SJSA1 (cell line): ENCODE data around the gene A4GNT. TPM values are rescaled to one million over a fixed set of nuclear protein-coding genes. Genes with fewer than 3 reads are reported as not detected.

Experiments used
- DNase-seq, 2 experiments: peaks; one replicate each; pipeline ENCODE4 v3.0.0-alpha.2; 2015 to 2020; ENCODE audit warnings: low spot score in 2 of 2, low read depth in 1 of 2
- H3K27ac ChIP-seq: fragments of 250-450 bp; sonication (Bioruptor Pico); 2 replicates; pipeline ENCODE4 v1.5.1; 2020; ENCODE audit warnings: mild to moderate bottlenecking, moderate library complexity
- H3K27me3 ChIP-seq: fragments of 250-450 bp; sonication (Bioruptor Pico); replicated peaks from 2 replicates; pipeline ENCODE4 v1.5.1; 2020; ENCODE audit warnings: mild to moderate bottlenecking, moderate library complexity
- H3K36me3 ChIP-seq: fragments of 250-450 bp; sonication (Bioruptor Pico); 2 replicates; pipeline ENCODE4 v1.5.1; 2020; ENCODE audit warnings: mild to moderate bottlenecking
- H3K4me1 ChIP-seq: fragments of 250-450 bp; sonication (Bioruptor Pico); replicated peaks from 2 replicates; pipeline ENCODE4 v1.6.1; 2021; ENCODE audit warnings: mild to moderate bottlenecking
- H3K4me3 ChIP-seq: fragments of 250-450 bp; sonication (Bioruptor Pico); 2 replicates; pipeline ENCODE4 v1.5.1; 2020; ENCODE audit warnings: mild to moderate bottlenecking
- H3K9me3 ChIP-seq: fragments of 250-450 bp; sonication (Bioruptor Pico); replicated peaks from 2 replicates; pipeline ENCODE4 v1.5.1; 2020; ENCODE audit warnings: mild to moderate bottlenecking
- total RNA-seq: library from RNA; depleted of rRNA; stranded (reverse); fragments of >200 nt; shearing (Covaris generic); gene quantifications from 2 replicates; pipeline ENCODE4 v1.2.3, GENCODE V29; 2014; rRNA removed

Gene A4GNT
- total RNA-seq, 1 experiment from 2014 or later: not detected

- Histone ChIP-seq H3K4me3 (no peak overlapping the region), H3K9me3 (no peaks in the 10 kb centered on the region), H3K4me1 (peaks cover 43% of the 10 kb centered on the region), H3K27me3 (no peaks in the 10 kb centered on the region), H3K27ac (no peak overlapping the region), H3K36me3 (peaks cover 71% of the 10 kb centered on the region)
- no peak for DNase-seq
Observed at GRCh38 chr3:138079901-138080300, 52.3 kb downstream of the A4GNT start.

- Histone ChIP-seq H3K4me1 (peaks cover 40% of the 10 kb centered on the region), H3K27me3 (no peaks in the 10 kb centered on the region), H3K4me3 (no peak overlapping the region), H3K27ac (no peak overlapping the region), H3K36me3 (peaks cover 66% of the 10 kb centered on the region), H3K9me3 (no peaks in the 10 kb centered on the region)
- peak; percentile 53 to 61 for DNase-seq
Observed at GRCh38 chr3:138078901-138079344, 53.3 kb downstream of the A4GNT start.

GRCh38 chr3:138078096-138078495 is 54.1 kb downstream of the A4GNT start:
- no peaks in the 10 kb centered on the region for H3K9me3 ChIP-seq
- H3K4me3 ChIP-seq: no peak overlapping the region
- H3K27me3 ChIP-seq: no peaks in the 10 kb centered on the region
- no peak overlapping the region for H3K27ac ChIP-seq
- peaks cover 63% of the 10 kb centered on the region for H3K36me3 ChIP-seq
- peaks cover 32% of the 10 kb centered on the region for H3K4me1 ChIP-seq
- DNase-seq: no peak

Other genes with a start within 250 kb of the A4GNT start
- gene CLDN18, start 122.2 kb downstream of the A4GNT start, total RNA-seq: not detected in 2 replicates
- 18.1 and 24.0 TPM in 2 replicates for gene DZIP1L, start 16.8 kb downstream of the A4GNT start, total RNA-seq
- 17.4 and 19.8 TPM in 2 replicates for gene DBR1, start 42.5 kb upstream of the A4GNT start, total RNA-seq
- gene ARMC8, start 54.9 kb upstream of the A4GNT start, total RNA-seq: 41.8 and 42.9 TPM in 2 replicates
- gene NME9, start 197.5 kb upstream of the A4GNT start, total RNA-seq: 0.13 TPM in 1 of 2 replicates, not detected in the other
- 75.6 and 155 TPM in 2 replicates for gene MRAS, start 216.2 kb upstream of the A4GNT start, total RNA-seq